H9 (cell line): Measurements from ENCODE around the gene AFAP1. TPM values are rescaled to one million over a fixed set of nuclear protein-coding genes. Genes with fewer than 3 reads are reported as not detected.

Source experiments
- DNase-seq: peaks from one replicate; pipeline ENCODE4 v3.0.0-alpha.2; 2017
- H2AFZ ChIP-seq: one replicate; pipeline ENCODE4 v1.6.1; 2013; ENCODE audit warnings: mild to moderate bottlenecking, low read length, control low read depth, moderate library complexity
- H2AK5ac ChIP-seq: 2 replicates; pipeline ENCODE4 v1.6.1; 2013; ENCODE audit warnings: low read length, control low read depth, mixed read lengths; ENCODE audit not compliant: insufficient read length
- H2BK120ac ChIP-seq: one replicate; pipeline ENCODE4 v1.6.1; 2013; ENCODE audit warnings: low read depth, mild to moderate bottlenecking, low read length, control low read depth, inconsistent platforms; ENCODE audit not compliant: poor library complexity, severe bottlenecking
- H2BK12ac ChIP-seq: 2 replicates; pipeline ENCODE4 v1.6.1; 2013; ENCODE audit warnings: low read length, control low read depth, mixed read lengths, low read depth; ENCODE audit not compliant: insufficient read length
- H2BK15ac ChIP-seq: 2 replicates; pipeline ENCODE4 v1.6.1; 2013; ENCODE audit warnings: low read depth, low read length, control low read depth
- H2BK20ac ChIP-seq: one replicate; pipeline ENCODE4 v1.6.1; 2013; ENCODE audit warnings: low read depth, mild to moderate bottlenecking, low read length, control low read depth, inconsistent platforms; ENCODE audit not compliant: poor library complexity, severe bottlenecking
- H2BK5ac ChIP-seq: 2 replicates; pipeline ENCODE4 v1.6.1; 2013; ENCODE audit warnings: low read length, control low read depth, mixed read lengths; ENCODE audit not compliant: insufficient read length
- H3K14ac ChIP-seq: 2 replicates; pipeline ENCODE4 v1.6.1; 2013; ENCODE audit warnings: low read length, control low read depth; ENCODE audit not compliant: insufficient read depth
- H3K18ac ChIP-seq: 2 replicates; pipeline ENCODE4 v1.6.1; 2013; ENCODE audit warnings: low read depth, mild to moderate bottlenecking, mixed read lengths, low read length, control low read depth; ENCODE audit not compliant: insufficient read length
- H3K23ac ChIP-seq: 2 replicates; pipeline ENCODE4 v1.6.1; 2013; ENCODE audit warnings: low read length, control low read depth, mixed read lengths, low read depth; ENCODE audit not compliant: insufficient read length
- H3K23me2 ChIP-seq: 2 replicates; pipeline ENCODE4 v1.6.1; 2013; ENCODE audit warnings: low read depth, mild to moderate bottlenecking, mixed read lengths, low read length, control low read depth; ENCODE audit not compliant: insufficient read length, poor library complexity, severe bottlenecking
- H3K27ac ChIP-seq: 2 replicates; pipeline ENCODE4 v1.5.1; 2013; ENCODE audit warnings: low read length, control low read depth, mixed read lengths, low read depth; ENCODE audit not compliant: insufficient read length
- H3K27me3 ChIP-seq: 2 replicates; pipeline ENCODE4 v1.6.1; 2013; ENCODE audit warnings: low read length, control low read depth, inconsistent platforms; ENCODE audit not compliant: insufficient read depth
- H3K4ac ChIP-seq: 2 replicates; pipeline ENCODE4 v1.6.1; 2013; ENCODE audit warnings: low read depth, mild to moderate bottlenecking, control low read depth, inconsistent platforms, low read length, moderate library complexity
- H3K4me1 ChIP-seq: 2 replicates; pipeline ENCODE4 v1.6.1; 2013; ENCODE audit warnings: low read length, control low read depth, inconsistent platforms; ENCODE audit not compliant: insufficient read depth
- H3K4me2 ChIP-seq: 2 replicates; pipeline ENCODE4 v1.6.1; 2013; ENCODE audit warnings: low read length, control low read depth, mixed read lengths; ENCODE audit not compliant: insufficient read length, insufficient read depth
- H3K56ac ChIP-seq: 2 replicates; pipeline ENCODE4 v1.6.1; 2013; ENCODE audit warnings: low read depth, mild to moderate bottlenecking, mixed read lengths, low read length, control low read depth; ENCODE audit not compliant: insufficient read length
- H3K79me1 ChIP-seq: 2 replicates; pipeline ENCODE4 v1.6.1; 2013; ENCODE audit warnings: low read depth, mild to moderate bottlenecking, moderate library complexity, low read length, control low read depth, inconsistent platforms; ENCODE audit not compliant: insufficient read depth, poor library complexity, severe bottlenecking
- H3K79me2 ChIP-seq: 2 replicates; pipeline ENCODE4 v1.6.1; 2013; ENCODE audit warnings: low read length, control low read depth, inconsistent platforms; ENCODE audit not compliant: insufficient read depth
- H3K9ac ChIP-seq: 2 replicates; pipeline ENCODE4 v1.6.1; 2013; ENCODE audit warnings: low read length, control low read depth, mixed read lengths; ENCODE audit not compliant: insufficient read length; ENCODE audit errors: extremely low read depth
- H3K9me3 ChIP-seq: one replicate; pipeline ENCODE4 v1.6.1; 2013; ENCODE audit warnings: low read depth, low read length, inconsistent platforms; ENCODE audit not compliant: control insufficient read depth
- H3T11ph ChIP-seq: one replicate; pipeline ENCODE4 v1.6.1; 2013; ENCODE audit warnings: mild to moderate bottlenecking, low read length, control low read depth, inconsistent platforms
- H4K20me1 ChIP-seq: one replicate; pipeline ENCODE4 v1.6.1; 2013; ENCODE audit not compliant: control insufficient read depth, insufficient read length, insufficient read depth
- H4K5ac ChIP-seq: 2 replicates; pipeline ENCODE4 v1.6.1; 2013; ENCODE audit warnings: low read depth, mild to moderate bottlenecking, mixed read lengths, low read length, control low read depth; ENCODE audit not compliant: insufficient read length
- H4K8ac ChIP-seq: replicated peaks from 2 replicates; pipeline ENCODE4 v1.6.1; 2013; ENCODE audit warnings: low read length, control low read depth, mixed read lengths, low read depth; ENCODE audit not compliant: insufficient read length
- H4K91ac ChIP-seq: 2 replicates; pipeline ENCODE4 v1.6.1; 2013; ENCODE audit warnings: low read depth, mild to moderate bottlenecking, moderate library complexity, mixed read lengths, low read length, control low read depth; ENCODE audit not compliant: insufficient read length
- H3K27ac Mint-ChIP-seq, 3 experiments: 2 replicates in 2 of 3; 3 replicates in 1 of 3; pipeline ENCODE4 v1.8.0; 2020 to 2021; ENCODE audit warnings: mixed read lengths in 3 of 3, mild to moderate bottlenecking in 1 of 3, moderate library complexity in 1 of 3
- H3K27me3 Mint-ChIP-seq: 2 replicates; pipeline ENCODE4 v1.8.0; 2021; ENCODE audit warnings: low read depth, mild to moderate bottlenecking, moderate library complexity, mixed read lengths
- H3K36me3 Mint-ChIP-seq, 3 experiments: 2 replicates in 2 of 3; 3 replicates in 1 of 3; pipeline ENCODE4 v1.8.0; 2020 to 2021; ENCODE audit warnings: low read depth in 3 of 3, mixed read lengths in 3 of 3; ENCODE audit not compliant: insufficient read depth in 1 of 3
- H3K4me1 Mint-ChIP-seq, 2 experiments: 2 replicates each; pipeline ENCODE4 v1.8.0; 2020; ENCODE audit warnings: mixed read lengths in 2 of 2
- H3K4me3 Mint-ChIP-seq, 2 experiments: 2 replicates in 1 of 2; 3 replicates in 1 of 2; pipeline ENCODE4 v1.8.0; 2020 to 2021; ENCODE audit warnings: mild to moderate bottlenecking in 2 of 2, mixed read lengths in 2 of 2, moderate library complexity in 1 of 2
- H3K9me3 Mint-ChIP-seq, 2 experiments: 2 replicates in 1 of 2; 3 replicates in 1 of 2; pipeline ENCODE4 v1.8.0; 2020; ENCODE audit warnings: mild to moderate bottlenecking in 2 of 2, mixed read lengths in 2 of 2, moderate library complexity in 1 of 2
- WGBS: extraction: QIAGEN DNeasy Blood & Tissue Kit; methylation state at CpG from one replicate; pipeline ENCODE4 v1.1.7; 2013; ENCODE audit warnings: missing lambda C conversion rate, low lambda C conversion rate, mixed read lengths; ENCODE audit not compliant: insufficient read length; ENCODE audit errors: extremely low coverage; 5-methylcytosine and 5-hydroxymethylcytosine counted together
- total RNA-seq: library from RNA; stranded (reverse); gene quantifications from 2 replicates; pipeline ENCODE4 v1.2.1, GENCODE V29; 2021
- TF ChIP-seq, protein P1 (sequence below): fragments of 200-600 bp; sonication (generic); conservative IDR thresholded peaks from 3 replicates; pipeline ENCODE4 v1.8.0; 2021; ENCODE audit warnings: antibody characterized with exemption, mild to moderate bottlenecking

Gene AFAP1
- total RNA-seq, 1 experiment from 2014 or later, result 6.5 TPM

DNA sequence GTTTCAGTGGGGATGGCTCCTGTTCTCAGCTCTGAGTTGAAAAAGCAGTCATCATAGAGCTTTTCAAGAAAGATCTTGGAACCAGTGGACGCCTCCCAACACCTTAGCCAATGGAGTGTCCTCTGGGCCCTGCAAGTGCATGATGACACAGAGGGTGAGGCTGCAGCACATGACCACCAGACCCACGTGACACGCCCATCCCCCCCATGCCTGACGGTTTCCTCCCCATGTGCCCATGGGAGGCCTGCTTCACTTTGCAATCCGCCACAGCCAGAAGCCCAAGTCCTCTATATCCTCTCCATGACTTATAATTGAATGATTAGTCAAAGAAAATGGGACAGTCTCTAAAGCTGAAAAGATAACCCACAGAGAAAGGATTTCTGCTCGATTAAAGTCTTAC is 187.0 kb downstream of the AFAP1 start:
- H3K18ac ChIP-seq, result no peak overlapping the region
- WGBS, result no CpG with 5 or more reads among the region's 6 CpGs
- peaks cover 43% of the 10 kb centered on the region for H3K27me3 Mint-ChIP-seq
- H2BK120ac ChIP-seq, result no peak overlapping the region
- no peak for DNase-seq
- no peak overlapping the region for H4K8ac ChIP-seq
- peaks cover 0 to under 1% of the 10 kb centered on the region in 2 experiments; a peak in 1 of 4 replicates for H3K4me1 Mint-ChIP-seq
- H4K20me1 ChIP-seq, result no peaks in the 10 kb centered on the region
- H3K79me1 ChIP-seq, result no peaks in the 10 kb centered on the region
- no peak overlapping the region for H3K27ac ChIP-seq
- H3K9ac ChIP-seq, result no peak overlapping the region
- no peak overlapping the region for H3K4ac ChIP-seq
- no peak overlapping the region for H2AFZ ChIP-seq
- H3K9me3 Mint-ChIP-seq, result no peaks in the 10 kb centered on the region; a peak in 1 of 5 replicates
- no peak overlapping the region for H3K4me2 ChIP-seq
- H3K36me3 Mint-ChIP-seq, result no peaks in the 10 kb centered on the region
- H3K14ac ChIP-seq, result no peak overlapping the region; the same call in 1 of the 2 replicates
- no peak overlapping the region for H2BK20ac ChIP-seq
- no peaks in the 10 kb centered on the region for H3K27me3 ChIP-seq
- no peak overlapping the region for H3K56ac ChIP-seq
- no peak overlapping the region for H2BK5ac ChIP-seq
- no peak overlapping the region for H3T11ph ChIP-seq
- no peak overlapping the region for H4K91ac ChIP-seq
- H2AK5ac ChIP-seq, result no peak overlapping the region
- TF ChIP-seq, protein P1, sequence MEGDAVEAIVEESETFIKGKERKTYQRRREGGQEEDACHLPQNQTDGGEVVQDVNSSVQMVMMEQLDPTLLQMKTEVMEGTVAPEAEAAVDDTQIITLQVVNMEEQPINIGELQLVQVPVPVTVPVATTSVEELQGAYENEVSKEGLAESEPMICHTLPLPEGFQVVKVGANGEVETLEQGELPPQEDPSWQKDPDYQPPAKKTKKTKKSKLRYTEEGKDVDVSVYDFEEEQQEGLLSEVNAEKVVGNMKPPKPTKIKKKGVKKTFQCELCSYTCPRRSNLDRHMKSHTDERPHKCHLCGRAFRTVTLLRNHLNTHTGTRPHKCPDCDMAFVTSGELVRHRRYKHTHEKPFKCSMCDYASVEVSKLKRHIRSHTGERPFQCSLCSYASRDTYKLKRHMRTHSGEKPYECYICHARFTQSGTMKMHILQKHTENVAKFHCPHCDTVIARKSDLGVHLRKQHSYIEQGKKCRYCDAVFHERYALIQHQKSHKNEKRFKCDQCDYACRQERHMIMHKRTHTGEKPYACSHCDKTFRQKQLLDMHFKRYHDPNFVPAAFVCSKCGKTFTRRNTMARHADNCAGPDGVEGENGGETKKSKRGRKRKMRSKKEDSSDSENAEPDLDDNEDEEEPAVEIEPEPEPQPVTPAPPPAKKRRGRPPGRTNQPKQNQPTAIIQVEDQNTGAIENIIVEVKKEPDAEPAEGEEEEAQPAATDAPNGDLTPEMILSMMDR, result no peak
- no peaks in the 10 kb centered on the region for H3K23me2 ChIP-seq
- no peak overlapping the region for H2BK15ac ChIP-seq
- no peak overlapping the region for H3K23ac ChIP-seq
- no peaks in the 10 kb centered on the region for H3K9me3 ChIP-seq
- no peak overlapping the region for H2BK12ac ChIP-seq
- H4K5ac ChIP-seq, result no peak overlapping the region
- no peak overlapping the region for H3K4me3 Mint-ChIP-seq
- H3K27ac Mint-ChIP-seq, result 0 out of 7 replicates have a peak overlapping the region, but pooled peaks of 1 of the 3 experiments have one; percentile 65
- no peaks in the 10 kb centered on the region for H3K79me2 ChIP-seq
- H3K4me1 ChIP-seq, result no peaks in the 10 kb centered on the region
